Panc1 (cell line): ENCODE data around the gene FOXO1. TPM values are rescaled to one million over a fixed set of nuclear protein-coding genes. Genes with fewer than 3 reads are reported as not detected.

Source experiments
- ATAC-seq: fragments of 200-7000 bp; cut with Tn5 transposase; 2 replicates; pipeline ENCODE4 v1.9.1; 2020; ENCODE audit warnings: mild to moderate bottlenecking, moderate library complexity
- BruUV-seq: library from RNA; stranded (reverse); fragments of 400-500 nt; replicated peaks from 2 replicates; lab custom pipeline; 2021; lab: Mats Ljungman, UMichigan
- CTCF ChIA-PET: fragments of 300-600 bp; sonication (Branson Sonifier 250); formaldehyde crosslinking; loops from one replicate; lab custom pipeline; 2022; ENCODE audit warnings: antibody characterized with exemption; lab: Charles Lee
- POLR2A ChIA-PET: fragments of 300-600 bp; sonication (Branson Sonifier 250); formaldehyde crosslinking; loops from one replicate; lab custom pipeline; 2022; ENCODE audit warnings: antibody characterized with exemption; lab: Charles Lee
- DNase-seq: peaks from one replicate; pipeline ENCODE4 v3.0.0-alpha.2; 2010; ENCODE audit warnings: low read depth, low spot score
- H3K27ac ChIP-seq: 2 replicates; pipeline ENCODE4 v1.5.1; 2011; ENCODE audit warnings: mild to moderate bottlenecking, low read length, inconsistent platforms
- H3K27me3 ChIP-seq: fragments of 200-500 bp; sonication (Bioruptor generic); 2 replicates; pipeline ENCODE4 v1.6.0; 2014; ENCODE audit warnings: low read length, inconsistent platforms; ENCODE audit not compliant: control insufficient read depth, insufficient read depth
- H3K36me3 ChIP-seq: fragments of 200-500 bp; sonication (Bioruptor generic); 2 replicates; pipeline ENCODE4 v1.5.1; 2014; ENCODE audit warnings: inconsistent platforms, mild to moderate bottlenecking, low read length, moderate library complexity; ENCODE audit not compliant: control insufficient read depth, insufficient read depth
- H3K4me1 ChIP-seq: 2 replicates; pipeline ENCODE4 v1.5.1; 2011; ENCODE audit warnings: inconsistent platforms, mild to moderate bottlenecking, low read length, moderate library complexity; ENCODE audit not compliant: control insufficient read depth, insufficient read depth
- H3K4me3 ChIP-seq, 2 experiments: 2 replicates each; pipeline ENCODE4 v1.5.1; 2011 to 2012; ENCODE audit warnings: low read depth in 2 of 2, low read length in 2 of 2, mild to moderate bottlenecking in 2 of 2, inconsistent platforms in 1 of 2, moderate library complexity in 1 of 2
- H3K9me3 ChIP-seq: fragments of 200-500 bp; sonication (Bioruptor generic); 2 replicates; pipeline ENCODE4 v1.5.1; 2014; ENCODE audit warnings: low read depth, mild to moderate bottlenecking, inconsistent platforms, low read length, moderate library complexity; ENCODE audit not compliant: control insufficient read depth, insufficient read depth
- CTCF ChIP-seq: fragments of 450-650 bp; IDR thresholded peaks from 2 replicates; pipeline ENCODE4 v1.5.1; 2017; ENCODE audit warnings: mild to moderate bottlenecking
- POLR2AphosphoS5 ChIP-seq: IDR thresholded peaks from 2 replicates; pipeline ENCODE4 v1.6.1; 2012; ENCODE audit warnings: mild to moderate bottlenecking, low read depth, low read length, moderate library complexity
- REST ChIP-seq, 2 experiments: IDR thresholded peaks; 2 replicates each; pipeline ENCODE4 v1.6.1; 2011 to 2012; ENCODE audit warnings: low read depth in 2 of 2, control low read depth in 1 of 2, low read length in 1 of 2, mild to moderate bottlenecking in 1 of 2, moderate library complexity in 1 of 2; ENCODE audit not compliant: insufficient read depth in 1 of 2
- SIN3A ChIP-seq: IDR thresholded peaks from 2 replicates; pipeline ENCODE4 v1.6.1; 2012; ENCODE audit warnings: low read depth, mild to moderate bottlenecking, low read length, moderate library complexity, borderline replicate concordance; ENCODE audit not compliant: insufficient read depth
- TCF7L2 ChIP-seq: IDR thresholded peaks from 2 replicates; pipeline ENCODE4 v1.6.1; 2011; ENCODE audit warnings: mild to moderate bottlenecking, low read depth, low read length, inconsistent platforms
- in situ Hi-C: cut with HindIII; loops from 2 replicates; pipeline ENCODE4 v1.10.0; 2016; ENCODE audit warnings: low sequenced_read_pairs, low pct_unique_long_range_greater_than_20kb
- intact Hi-C: fragments of 100-400 bp; cut with micrococcal nuclease; formaldehyde crosslinking; loops from one replicate; pipeline ENCODE4 v1.10.0; 2022; ENCODE audit not compliant: unreplicated experiment
- total RNA-seq: library from RNA; stranded (reverse); gene quantifications from one replicate; pipeline ENCODE4 v1.2.1, GENCODE V29; 2021; ENCODE audit not compliant: unreplicated experiment

The FOXO1 gene
- total RNA-seq, 1 experiment from 2014 or later = 2.1 TPM

- Histone ChIP-seq H3K27me3 (no peaks in the 10 kb centered on the region), H3K4me1 (no peaks in the 10 kb centered on the region), H3K36me3 (no peaks in the 10 kb centered on the region), H3K4me3 (no peak overlapping the region), H3K27ac (no peak overlapping the region), H3K9me3 (no peaks in the 10 kb centered on the region)
- in situ Hi-C loops = no loop called here
- TF ChIP-seq REST (IDR thresholded peaks at IDR 0.05; ENCODE audit: insufficient read depth in 1 of 2, low read depth in 2 of 2, low read length in 1 of 2) (no peak), CTCF (no peak), SIN3A (no peak), POLR2AphosphoS5 (no peak), TCF7L2 (no peak)
- ChIA-PET POLR2A (no interaction called here), CTCF (no interaction called here)
- ATAC-seq (no peak), DNase-seq (no peak)
- intact Hi-C loops = no loop called here
- BruUV-seq = no TSS peak
Observed at GRCh38 chr13:40571338-40571963, 95.0 kb downstream of the FOXO1 start.

- DNase-seq (no peak), ATAC-seq (no peak)
- ChIA-PET CTCF (no interaction called here), POLR2A (no interaction called here)
- Histone ChIP-seq H3K27ac (no peak overlapping the region), H3K9me3 (no peaks in the 10 kb centered on the region), H3K27me3 (no peaks in the 10 kb centered on the region), H3K4me1 (no peaks in the 10 kb centered on the region), H3K4me3 (no peak overlapping the region), H3K36me3 (no peaks in the 10 kb centered on the region)
- in situ Hi-C loops (no loop called here), intact Hi-C loops (no loop called here)
- TF ChIP-seq CTCF = no peak
- BruUV-seq = no TSS peak
Observed at GRCh38 chr13:40570930-40571329, 95.5 kb downstream of the FOXO1 start.
